ENCODE results near the gene PREPL. TPM values are rescaled to one million over a fixed set of nuclear protein-coding genes. Genes with fewer than 3 reads are reported as not detected.

Gene PREPL
- total RNA-seq, 2 donors from 2014 or later = 24.4 to 46.5 TPM

DNA sequence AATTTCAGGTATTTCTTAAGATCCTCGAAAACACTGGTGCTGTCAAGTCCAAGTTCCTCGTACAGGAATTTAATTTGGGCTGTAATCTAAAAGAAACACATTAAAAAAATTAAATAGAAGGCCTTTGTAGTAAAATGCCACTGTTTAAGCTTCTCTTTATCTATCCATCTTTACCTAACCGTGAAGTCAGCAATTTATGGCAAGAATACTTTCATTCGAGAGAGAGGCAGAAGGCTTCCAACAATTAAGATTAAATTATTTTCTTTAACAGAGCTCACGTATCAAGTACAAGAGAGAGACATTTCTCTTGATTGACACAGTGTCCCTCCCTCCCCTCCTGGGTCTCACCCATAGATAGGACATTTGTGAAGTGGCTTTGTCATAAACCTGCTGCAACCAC is 39.9 kb downstream of the PREPL start:
- 73 to 77% methylated on average over 5 of the region's 5 CpGs for WGBS, 2 donors
- no peaks in the 10 kb centered on the region for H3K9me3 ChIP-seq
- H3K27ac ChIP-seq = no peak overlapping the region
- no peak for DNase-seq
- peaks cover 6 to 25% of the 10 kb centered on the region in 2 donors for H3K36me3 ChIP-seq (replicated peaks in 1 of 2; ENCODE audit: insufficient read depth in 1 of 2, low read depth in 2 of 2)
- TF ChIP-seq POLR2A (IDR thresholded peaks at IDR 0.05) = no peak
- TF ChIP-seq, protein P1, sequence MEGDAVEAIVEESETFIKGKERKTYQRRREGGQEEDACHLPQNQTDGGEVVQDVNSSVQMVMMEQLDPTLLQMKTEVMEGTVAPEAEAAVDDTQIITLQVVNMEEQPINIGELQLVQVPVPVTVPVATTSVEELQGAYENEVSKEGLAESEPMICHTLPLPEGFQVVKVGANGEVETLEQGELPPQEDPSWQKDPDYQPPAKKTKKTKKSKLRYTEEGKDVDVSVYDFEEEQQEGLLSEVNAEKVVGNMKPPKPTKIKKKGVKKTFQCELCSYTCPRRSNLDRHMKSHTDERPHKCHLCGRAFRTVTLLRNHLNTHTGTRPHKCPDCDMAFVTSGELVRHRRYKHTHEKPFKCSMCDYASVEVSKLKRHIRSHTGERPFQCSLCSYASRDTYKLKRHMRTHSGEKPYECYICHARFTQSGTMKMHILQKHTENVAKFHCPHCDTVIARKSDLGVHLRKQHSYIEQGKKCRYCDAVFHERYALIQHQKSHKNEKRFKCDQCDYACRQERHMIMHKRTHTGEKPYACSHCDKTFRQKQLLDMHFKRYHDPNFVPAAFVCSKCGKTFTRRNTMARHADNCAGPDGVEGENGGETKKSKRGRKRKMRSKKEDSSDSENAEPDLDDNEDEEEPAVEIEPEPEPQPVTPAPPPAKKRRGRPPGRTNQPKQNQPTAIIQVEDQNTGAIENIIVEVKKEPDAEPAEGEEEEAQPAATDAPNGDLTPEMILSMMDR (IDR thresholded peaks at IDR 0.05) = no peak
- no peak for ATAC-seq
- no peak overlapping the region for H3K4me3 ChIP-seq
- H3K27me3 ChIP-seq = no peaks in the 10 kb centered on the region
- H3K4me1 ChIP-seq = peaks cover 17% of the 10 kb centered on the region
- intact Hi-C loops (cut with DNase I) = no loop called here

DNA sequence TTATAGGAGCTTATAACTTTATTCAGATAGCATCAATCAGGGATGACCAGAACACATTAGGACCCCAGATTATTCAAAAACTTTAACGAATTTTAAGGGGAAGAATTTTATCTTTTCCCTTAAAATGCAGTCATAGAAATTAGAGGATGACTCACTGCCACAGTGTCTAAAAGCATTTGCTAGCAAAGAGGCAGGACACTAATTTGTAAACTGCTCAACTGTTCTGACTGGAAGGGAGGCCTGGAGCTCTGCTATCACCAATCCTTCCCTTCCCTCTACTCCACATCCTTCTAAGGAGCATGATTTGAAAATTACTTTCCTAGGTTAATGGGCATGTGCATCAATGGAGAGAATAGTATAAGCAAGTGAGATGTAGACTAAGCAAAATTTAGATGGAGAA is 40.5 kb downstream of the PREPL start:
- no peaks in the 10 kb centered on the region for H3K27me3 ChIP-seq
- H3K4me3 ChIP-seq = no peak overlapping the region
- intact Hi-C loops (cut with DNase I) = no loop called here
- no peak for ATAC-seq
- DNase-seq = no peak
- no peaks in the 10 kb centered on the region for H3K9me3 ChIP-seq
- no peak overlapping the region for H3K27ac ChIP-seq
- peaks cover 6 to 25% of the 10 kb centered on the region in 2 donors for H3K36me3 ChIP-seq (replicated peaks in 1 of 2; ENCODE audit: insufficient read depth in 1 of 2, low read depth in 2 of 2)
- WGBS, 2 donors = 47 to 57% methylated on average over 1 of the region's 1 CpG
- TF ChIP-seq POLR2A (IDR thresholded peaks at IDR 0.05) = no peak
- TF ChIP-seq, protein P1 (IDR thresholded peaks at IDR 0.05) = no peak
- peaks cover 16% of the 10 kb centered on the region for H3K4me1 ChIP-seq

DNA sequence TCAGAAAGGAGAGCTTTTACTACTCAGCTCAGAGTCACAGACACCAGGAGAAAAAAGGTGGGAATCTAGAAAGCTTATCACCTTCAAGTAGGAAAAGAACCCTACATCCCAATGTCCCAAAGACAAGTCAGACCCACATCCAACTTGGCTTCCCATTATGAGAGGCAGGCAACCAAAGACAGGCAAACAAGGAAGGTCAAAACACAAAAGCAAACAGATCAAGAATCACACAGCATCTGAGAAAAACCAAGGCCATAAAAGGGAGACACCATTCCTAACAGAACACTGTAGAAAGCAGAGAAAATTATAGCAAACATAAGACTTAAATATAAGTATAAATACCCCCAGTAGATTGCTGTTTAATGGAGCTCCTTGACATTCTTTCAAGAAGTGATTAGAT is 45.3 kb downstream of the PREPL start:
- Histone ChIP-seq H3K9me3 (peaks cover 0 to 5% (median 0%) of the 10 kb centered on the region in 3 donors), H3K27ac (no peak overlapping the region), H3K4me3 (no peak overlapping the region), H3K27me3 (no peaks in the 10 kb centered on the region), H3K36me3 (replicated peaks in 1 of 2; ENCODE audit: insufficient read depth in 1 of 2, low read depth in 2 of 2) (peaks cover 5 to 8% of the 10 kb centered on the region in 2 donors), H3K4me1 (no peaks in the 10 kb centered on the region)
- no peak for TF ChIP-seq POLR2A (IDR thresholded peaks at IDR 0.05)
- TF ChIP-seq, protein P1 (IDR thresholded peaks at IDR 0.05) = no peak
- intact Hi-C loops (cut with DNase I) = no loop called here
- DNase-seq = no peak
- ATAC-seq = no peak

DNA sequence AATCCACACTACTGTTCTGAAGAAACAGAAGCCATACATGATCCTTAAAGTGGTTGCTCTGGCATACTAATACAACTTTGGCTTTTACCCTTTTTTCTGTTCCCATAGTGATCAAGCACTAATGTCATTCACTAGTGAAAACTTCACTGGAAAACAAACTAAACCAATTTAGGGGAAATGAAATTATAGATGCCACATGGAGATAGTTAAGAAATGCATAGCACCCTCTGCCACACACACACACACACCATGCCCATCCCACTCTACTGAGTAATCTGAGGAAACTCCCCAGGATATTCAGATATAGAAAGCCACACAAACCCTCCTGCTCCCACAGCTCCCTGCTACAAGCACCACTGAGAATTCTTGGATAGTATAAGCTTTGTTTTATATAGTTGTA is 46.9 kb downstream of the PREPL start:
- Histone ChIP-seq H3K27ac (no peak overlapping the region), H3K4me1 (no peaks in the 10 kb centered on the region), H3K4me3 (no peak overlapping the region), H3K27me3 (no peaks in the 10 kb centered on the region), H3K36me3 (replicated peaks in 1 of 2; ENCODE audit: insufficient read depth in 1 of 2, low read depth in 2 of 2) (peaks cover 2 to 5% of the 10 kb centered on the region in 2 donors), H3K9me3 (peaks cover 0 to 13% (median 0%) of the 10 kb centered on the region in 3 donors)
- ATAC-seq (no peak), DNase-seq (no peak)
- intact Hi-C loops (cut with DNase I) = no loop called here
- TF ChIP-seq, protein P1 (IDR thresholded peaks at IDR 0.05) = no peak
- no peak for TF ChIP-seq POLR2A (IDR thresholded peaks at IDR 0.05)

DNA sequence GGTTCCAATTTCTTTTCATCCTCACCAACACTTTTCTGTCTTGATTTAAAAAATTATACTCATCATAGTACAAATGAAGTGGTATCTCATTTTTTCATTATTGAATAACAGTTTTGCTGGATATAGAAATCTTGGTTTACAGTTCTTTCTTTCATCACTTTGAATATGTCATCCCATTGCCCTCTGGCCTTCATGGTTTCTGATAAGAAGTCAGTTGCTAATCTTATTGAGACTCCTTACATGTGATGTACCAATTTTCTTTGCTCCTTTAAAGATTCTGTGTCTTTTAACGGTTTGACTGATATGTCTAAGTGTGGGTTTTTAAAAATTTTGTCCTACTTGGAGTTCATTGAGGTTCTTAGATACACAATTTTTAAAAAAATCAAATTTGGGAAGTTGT is 51.0 kb downstream of the PREPL start:
- ATAC-seq = no peak
- no peaks in the 10 kb centered on the region for H3K27me3 ChIP-seq
- H3K4me3 ChIP-seq = no peak overlapping the region
- intact Hi-C loops (cut with DNase I) = no loop called here
- peaks cover 2 to 5% of the 10 kb centered on the region in 2 donors for H3K36me3 ChIP-seq (replicated peaks in 1 of 2; ENCODE audit: insufficient read depth in 1 of 2, low read depth in 2 of 2)
- no peak overlapping the region for H3K27ac ChIP-seq
- no peak for DNase-seq
- no peaks in the 10 kb centered on the region for H3K4me1 ChIP-seq
- TF ChIP-seq POLR2A (IDR thresholded peaks at IDR 0.05) = no peak
- TF ChIP-seq, protein P1 (IDR thresholded peaks at IDR 0.05) = no peak
- 96 to 98% methylated on average over 1 of the region's 1 CpG for WGBS, 2 donors
- peaks cover 0 to 13% (median 0%) of the 10 kb centered on the region in 3 donors for H3K9me3 ChIP-seq
